ENCODE measurements around the gene EIF4ENIF1.
"Not testable (repeated sequence)": the region's sequence is repeated elsewhere in the genome, so short reads cannot be mapped to it uniquely, and the experiment has no call there.

EIF4ENIF1 gene, protein sequence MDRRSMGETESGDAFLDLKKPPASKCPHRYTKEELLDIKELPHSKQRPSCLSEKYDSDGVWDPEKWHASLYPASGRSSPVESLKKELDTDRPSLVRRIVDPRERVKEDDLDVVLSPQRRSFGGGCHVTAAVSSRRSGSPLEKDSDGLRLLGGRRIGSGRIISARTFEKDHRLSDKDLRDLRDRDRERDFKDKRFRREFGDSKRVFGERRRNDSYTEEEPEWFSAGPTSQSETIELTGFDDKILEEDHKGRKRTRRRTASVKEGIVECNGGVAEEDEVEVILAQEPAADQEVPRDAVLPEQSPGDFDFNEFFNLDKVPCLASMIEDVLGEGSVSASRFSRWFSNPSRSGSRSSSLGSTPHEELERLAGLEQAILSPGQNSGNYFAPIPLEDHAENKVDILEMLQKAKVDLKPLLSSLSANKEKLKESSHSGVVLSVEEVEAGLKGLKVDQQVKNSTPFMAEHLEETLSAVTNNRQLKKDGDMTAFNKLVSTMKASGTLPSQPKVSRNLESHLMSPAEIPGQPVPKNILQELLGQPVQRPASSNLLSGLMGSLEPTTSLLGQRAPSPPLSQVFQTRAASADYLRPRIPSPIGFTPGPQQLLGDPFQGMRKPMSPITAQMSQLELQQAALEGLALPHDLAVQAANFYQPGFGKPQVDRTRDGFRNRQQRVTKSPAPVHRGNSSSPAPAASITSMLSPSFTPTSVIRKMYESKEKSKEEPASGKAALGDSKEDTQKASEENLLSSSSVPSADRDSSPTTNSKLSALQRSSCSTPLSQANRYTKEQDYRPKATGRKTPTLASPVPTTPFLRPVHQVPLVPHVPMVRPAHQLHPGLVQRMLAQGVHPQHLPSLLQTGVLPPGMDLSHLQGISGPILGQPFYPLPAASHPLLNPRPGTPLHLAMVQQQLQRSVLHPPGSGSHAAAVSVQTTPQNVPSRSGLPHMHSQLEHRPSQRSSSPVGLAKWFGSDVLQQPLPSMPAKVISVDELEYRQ

DNA sequence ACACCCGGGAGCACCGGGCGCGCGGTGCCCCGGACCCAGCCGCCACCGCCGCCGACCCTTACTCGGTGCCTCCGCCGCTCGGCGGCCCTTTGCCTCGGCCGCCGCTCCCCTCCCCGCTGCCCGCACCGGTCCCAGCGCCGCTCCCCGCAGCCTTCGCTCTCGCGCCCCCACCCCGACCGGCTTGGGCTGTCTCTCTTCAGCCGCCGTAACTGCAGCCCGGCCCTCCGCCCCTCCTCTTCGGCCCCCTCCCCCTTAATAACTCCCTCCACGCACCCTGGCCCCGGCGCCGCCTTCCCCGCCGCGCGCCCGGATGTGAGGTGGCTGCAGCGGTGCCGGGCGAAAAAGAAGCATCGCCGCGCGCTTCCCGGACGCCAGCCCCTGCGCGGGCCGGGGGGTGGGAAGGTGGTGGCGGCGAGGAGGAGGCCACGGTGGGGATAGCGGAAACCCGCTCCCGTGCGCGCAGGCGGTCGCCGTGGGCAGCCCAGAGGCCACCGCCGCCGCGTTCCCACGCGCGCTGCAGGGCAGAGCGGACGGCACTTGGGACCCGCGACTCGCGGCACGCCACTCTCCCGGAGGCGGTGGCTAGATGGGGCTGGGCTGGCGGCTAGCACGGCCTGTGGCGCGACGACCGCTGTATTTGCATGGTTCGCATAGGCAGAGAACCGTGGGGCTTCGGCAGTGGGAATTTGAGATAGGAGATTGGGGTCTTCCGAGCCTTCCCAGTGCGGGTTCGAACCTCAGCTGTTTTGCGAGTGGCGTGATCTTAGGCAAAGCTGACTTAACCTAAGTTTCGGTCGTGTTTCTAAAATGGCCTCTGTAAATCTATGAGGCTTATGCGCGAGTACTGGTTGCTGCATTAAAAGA is at the start of gene EIF4ENIF1:
EIF4ENIF1 (minus strand) TSS at position 211 of the 864 bp plus-strand sequence. CDS start 1,124 bp downstream, outside the sequence.
- in situ Hi-C loops (cut with MboI; ENCODE audit: low sequenced_read_pairs), result no loop called here

DNA sequence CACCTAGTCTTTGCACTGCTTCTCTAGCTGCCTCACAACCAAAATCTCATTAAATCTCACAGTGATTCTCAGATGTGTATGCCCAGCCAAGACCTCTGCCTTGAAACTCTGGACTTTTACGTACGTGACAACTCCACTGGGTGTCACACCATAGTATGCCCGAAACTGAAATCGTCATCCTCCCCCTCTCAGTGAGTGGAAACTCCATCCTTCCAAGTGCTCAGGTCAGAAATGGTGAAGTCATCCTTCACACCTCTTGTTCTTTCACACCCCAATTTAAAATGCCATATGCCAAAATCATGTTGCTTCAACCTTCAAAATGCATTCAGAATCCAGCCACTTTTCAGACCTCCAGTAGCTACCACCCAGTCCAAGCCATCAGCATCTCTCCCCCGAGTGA is 49.2 kb upstream of the EIF4ENIF1 start:
- in situ Hi-C loops (cut with MboI; ENCODE audit: low sequenced_read_pairs), result no loop called here

DNA sequence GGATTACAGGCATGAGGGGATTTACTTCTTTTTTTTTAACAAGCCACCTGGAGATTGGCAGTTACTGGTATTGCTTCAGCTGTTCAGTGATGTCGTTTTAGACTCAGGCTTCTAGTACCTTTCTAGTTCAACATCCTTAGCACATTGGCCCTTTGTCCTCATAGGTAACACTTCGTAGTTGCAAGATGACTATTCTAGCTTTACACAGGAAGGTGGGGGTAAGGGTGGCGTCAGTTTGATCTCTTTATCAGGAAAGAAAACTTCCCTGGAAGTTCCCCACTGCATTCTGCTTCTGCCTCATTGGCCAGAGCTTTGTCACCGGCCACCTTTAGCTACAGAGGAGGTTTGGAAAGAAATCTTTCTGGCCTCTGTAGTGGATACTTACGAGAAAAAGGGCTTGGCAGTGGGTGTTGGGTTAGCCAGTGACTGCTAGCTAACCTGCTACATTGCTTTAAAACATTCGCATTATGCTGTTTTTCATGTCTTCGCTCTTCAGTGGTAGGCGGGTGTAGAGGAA is 47.4 kb upstream of the EIF4ENIF1 start:
- in situ Hi-C loops (cut with MboI; ENCODE audit: low sequenced_read_pairs), result no loop called here

DNA sequence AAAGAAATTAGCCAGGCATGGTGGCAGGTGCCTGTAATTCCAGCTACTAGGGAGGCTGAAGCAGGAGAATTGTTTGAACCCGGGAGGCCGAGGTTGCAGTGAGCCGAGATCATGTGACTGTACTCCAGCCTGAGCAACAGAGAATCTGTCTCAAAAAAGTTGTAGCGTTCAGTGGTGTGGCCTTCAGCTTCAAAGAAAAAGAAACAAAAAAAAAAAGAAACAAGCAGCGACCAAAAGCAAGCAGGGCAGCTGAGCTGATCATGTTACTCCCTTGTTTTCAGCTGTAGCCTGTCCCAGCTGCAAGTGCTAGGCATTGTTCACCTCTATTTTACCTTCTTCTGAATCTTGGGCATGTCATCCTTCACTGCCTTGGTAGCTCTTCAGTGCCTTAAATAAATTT is 43.7 kb upstream of the EIF4ENIF1 start:
- in situ Hi-C loops (cut with MboI; ENCODE audit: low sequenced_read_pairs), result no loop called here

DNA sequence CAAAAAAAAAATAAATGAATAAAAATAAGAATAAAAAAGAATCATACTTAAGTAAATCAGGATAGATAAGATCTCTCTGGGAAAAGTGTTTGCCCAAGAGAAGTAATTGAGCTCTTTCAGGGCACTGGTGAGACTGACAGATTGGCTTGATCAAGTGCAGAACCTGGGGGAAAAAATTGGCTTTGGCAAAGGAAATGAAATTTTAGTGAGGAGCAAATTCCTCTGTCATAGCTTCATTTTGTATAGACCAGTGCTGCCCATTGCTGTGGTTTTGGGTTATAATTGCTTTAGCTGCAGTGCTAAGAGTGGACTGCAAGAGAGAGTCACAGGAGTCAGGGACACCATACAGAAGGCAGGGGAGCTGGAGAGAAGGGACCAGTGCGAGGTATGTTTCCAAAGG is 42.4 kb upstream of the EIF4ENIF1 start:
- in situ Hi-C loops (cut with MboI; ENCODE audit: low sequenced_read_pairs), result no loop called here

DNA sequence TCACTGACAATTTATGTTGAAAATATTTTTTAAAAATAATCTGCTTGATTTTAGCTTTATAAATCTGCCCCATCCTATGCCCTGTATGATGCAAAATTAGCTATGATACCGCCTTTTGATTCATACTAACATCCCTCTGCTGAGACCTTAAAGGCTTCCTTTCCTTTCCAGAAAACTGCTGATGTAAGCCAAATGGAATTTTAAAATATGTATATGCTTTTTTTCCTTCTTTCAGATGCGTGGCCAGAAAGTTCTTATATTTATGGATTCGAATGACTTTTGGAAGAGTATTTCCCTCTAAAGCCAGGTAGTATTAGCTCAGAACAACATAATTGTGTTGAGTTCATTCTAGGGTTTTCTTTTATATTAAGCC is 41.2 kb upstream of the EIF4ENIF1 start:
- in situ Hi-C loops (cut with MboI; ENCODE audit: low sequenced_read_pairs), result no loop called here

DNA sequence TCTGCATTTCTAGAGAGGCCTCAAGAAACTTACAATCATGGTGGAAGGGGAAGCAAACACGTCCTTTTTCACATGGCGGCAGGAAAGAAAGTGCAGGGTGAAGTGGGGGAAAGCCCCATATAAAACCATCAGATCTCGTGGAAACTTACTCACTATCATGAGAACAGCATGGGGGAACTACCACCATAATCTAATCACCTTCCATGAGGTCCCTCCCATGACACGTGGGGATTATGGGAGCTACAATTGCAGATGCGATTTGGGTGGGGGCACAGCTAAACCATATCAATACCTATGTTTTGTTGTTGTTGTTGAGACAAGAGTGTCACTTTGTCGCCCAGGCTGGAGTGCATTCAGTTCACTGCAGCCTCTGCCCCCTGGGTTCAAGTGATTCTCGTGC is 36.6 kb upstream of the EIF4ENIF1 start:
- in situ Hi-C loops (cut with MboI; ENCODE audit: low sequenced_read_pairs), result no loop called here

DNA sequence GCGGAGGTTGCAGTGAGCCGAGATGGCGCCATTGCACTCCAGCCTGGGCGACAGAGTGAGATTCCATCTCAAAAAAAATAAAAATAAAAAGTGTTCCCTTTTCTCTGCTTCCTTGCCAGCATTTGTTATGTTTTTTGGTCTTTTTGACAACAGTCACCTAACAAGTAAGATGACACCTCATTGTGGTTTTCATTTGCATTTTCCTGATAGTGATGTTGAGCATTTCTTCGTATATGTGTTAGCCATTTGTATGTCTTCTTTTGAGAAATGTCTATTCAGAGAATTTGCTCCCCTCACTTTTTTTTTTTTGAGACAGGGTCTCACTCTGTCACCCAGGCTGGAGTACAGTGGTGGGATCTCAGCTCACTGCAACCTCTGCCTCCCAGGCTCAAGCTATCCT is 34.5 kb upstream of the EIF4ENIF1 start:
- in situ Hi-C loops (cut with MboI; ENCODE audit: low sequenced_read_pairs), result not testable (repeated sequence)

DNA sequence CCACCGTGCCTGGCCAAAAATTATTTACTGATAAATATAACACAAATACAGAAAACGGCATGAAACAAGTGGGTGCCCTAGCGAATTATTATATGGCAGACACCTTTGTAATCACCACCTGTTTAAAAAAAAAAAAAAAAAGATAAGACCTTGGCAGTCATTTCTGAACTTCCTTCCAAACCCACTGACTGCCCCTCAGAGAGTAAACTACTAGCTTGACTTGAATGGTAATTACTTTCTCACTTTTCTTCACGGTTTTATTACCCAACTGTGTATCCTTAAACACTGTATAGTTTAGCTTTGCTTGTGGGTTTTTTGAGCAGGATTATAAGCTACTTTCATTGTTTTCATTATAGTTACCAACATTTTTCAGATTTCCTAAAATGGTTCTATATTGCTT is 30.4 kb upstream of the EIF4ENIF1 start:
- in situ Hi-C loops (cut with MboI; ENCODE audit: low sequenced_read_pairs), result no loop called here

DNA sequence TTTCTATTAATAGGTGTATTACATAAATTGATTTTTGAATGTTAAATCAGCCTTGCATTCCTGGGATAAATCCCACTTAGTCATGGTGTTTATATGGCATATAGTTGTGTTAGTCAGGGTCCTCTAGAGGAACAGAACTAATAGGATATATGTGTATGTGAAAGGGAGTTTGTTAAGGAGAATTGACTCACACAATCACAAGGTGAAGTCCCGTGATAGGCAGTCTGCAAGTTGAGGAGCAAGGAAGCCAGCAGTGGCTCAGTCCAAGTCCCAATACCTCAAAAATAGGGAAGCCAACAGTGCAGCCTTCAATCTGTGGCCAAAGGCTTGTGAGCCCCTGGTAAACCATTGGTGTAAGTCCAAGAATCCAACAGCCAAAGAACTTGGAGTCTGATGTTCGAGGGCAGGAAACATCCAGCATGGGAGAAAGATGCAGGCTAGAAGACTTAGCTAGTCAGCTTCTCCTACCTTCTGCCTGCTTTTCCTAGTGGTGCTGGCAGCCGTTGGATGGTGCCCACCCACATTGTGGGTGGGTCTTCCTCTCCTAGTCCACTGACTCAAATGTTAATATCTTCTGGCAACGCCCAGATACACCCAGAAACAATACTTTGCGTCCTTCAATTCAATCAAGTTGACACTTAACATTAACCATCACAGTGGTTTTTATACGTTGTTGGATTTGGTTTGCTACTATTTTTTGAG is 19.6 kb upstream of the EIF4ENIF1 start:
- in situ Hi-C loops (cut with MboI; ENCODE audit: low sequenced_read_pairs), result no loop called here

DNA sequence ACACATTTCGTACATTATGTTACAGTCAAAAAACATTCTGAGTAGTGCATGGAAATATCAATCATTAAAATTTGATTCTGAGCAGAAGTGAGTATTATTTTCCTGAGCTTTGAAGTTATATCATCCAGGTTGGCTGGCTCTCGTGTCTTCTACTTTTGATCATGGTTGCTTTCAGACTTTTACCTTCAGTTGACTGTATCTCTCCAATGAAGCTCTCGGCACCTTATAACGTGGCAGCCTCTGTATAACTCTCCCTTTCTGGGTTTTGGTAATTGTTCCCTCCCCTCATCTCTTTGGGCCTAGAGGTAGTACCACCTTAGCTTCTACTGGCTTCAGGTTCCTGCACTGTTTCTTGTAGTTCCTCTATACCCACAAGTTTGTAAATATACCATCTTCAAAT is 18.9 kb upstream of the EIF4ENIF1 start:
- in situ Hi-C loops (cut with MboI; ENCODE audit: low sequenced_read_pairs), result no loop called here

DNA sequence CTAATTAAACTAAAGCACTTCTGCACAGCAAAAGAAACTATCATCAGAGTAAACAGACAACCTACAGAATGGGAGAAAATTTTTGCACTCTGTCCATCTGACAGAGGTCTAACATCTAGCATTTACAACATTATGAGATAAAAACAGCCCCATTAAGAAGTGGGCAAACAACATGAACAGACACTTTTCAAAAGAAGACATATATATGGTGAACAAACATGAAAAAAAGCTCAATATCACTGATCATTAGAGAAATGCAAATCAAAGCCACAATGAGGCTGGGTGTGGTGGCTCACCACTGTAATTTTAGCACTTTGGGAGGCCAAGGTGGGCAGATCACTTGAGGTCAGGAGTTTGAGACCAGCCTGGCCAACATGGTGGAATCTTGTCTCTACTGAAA is 17.9 kb upstream of the EIF4ENIF1 start:
- in situ Hi-C loops (cut with MboI; ENCODE audit: low sequenced_read_pairs), result not testable (repeated sequence)

DNA sequence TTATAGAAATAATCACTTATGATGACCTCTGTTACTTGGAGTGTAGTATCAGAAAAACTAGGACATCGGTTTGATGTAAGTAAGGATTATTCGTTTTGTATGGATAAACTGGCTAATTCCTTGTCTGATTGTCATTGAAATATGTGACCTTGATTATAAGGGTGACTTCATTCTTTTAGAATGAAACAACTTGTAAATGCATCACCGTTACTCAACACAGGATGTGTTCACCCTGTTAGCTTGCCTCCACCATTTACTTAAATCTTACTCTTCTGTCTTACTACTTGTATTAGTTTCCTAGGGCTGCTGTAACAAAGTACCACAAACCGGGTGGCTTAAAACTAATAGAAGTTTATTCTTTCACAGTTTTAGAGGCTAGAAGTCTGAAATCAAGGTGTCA is 14.6 kb upstream of the EIF4ENIF1 start:
- in situ Hi-C loops (cut with MboI; ENCODE audit: low sequenced_read_pairs), result no loop called here

DNA sequence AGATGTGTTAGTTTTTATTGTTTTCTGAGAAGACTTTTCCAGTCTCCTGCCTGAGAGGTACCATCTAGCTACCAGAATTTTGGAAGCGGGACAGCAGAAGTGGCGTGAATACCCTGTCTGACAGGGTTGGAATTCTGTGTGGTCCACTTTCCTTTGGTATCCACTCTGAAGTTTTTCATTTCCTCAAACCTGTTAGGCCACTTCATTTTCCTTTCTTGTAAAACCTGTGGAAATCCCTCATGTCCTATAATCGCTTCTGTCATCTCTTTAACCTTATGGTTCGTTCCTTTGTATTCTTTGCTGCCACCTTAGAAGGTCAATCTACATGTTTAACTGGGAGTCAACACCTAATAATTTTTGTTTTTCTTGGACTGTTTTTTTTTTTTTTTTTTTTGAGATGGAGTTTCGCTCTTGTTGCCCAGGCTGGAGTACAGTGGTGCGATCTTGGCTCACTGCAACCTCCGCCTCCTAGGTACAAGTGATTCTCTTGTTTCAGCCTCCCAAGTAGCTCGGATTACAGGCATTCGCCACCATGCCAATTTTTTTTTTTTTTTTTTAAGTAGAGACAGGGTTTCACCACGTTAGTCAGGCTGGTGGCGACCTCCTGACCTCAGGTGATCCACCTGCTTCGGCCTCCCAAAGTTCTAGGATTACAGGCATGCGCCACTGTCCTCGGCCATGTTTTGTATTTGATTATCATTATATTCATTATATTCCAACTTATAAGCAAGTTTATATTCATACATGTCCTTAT is 13.7 kb upstream of the EIF4ENIF1 start:
- in situ Hi-C loops (cut with MboI; ENCODE audit: low sequenced_read_pairs), result no loop called here

DNA sequence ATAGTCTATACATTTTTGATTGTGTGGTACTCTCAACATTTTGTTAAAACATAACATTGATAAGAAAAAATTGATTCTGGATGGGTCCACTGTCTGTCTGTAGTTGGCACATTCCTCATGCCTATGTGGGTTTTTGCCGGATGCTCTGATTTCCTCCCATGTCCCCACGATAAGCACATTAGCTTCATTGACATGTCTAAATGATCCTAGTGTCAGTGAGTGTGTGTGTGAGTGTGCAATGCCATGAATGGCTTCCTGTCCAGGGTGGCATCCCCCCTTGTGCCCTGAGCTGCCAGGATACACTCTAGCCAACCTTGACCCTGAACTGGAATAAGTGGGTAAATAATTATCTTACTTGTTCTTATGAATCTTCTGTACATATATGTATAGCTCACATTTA is 12.1 kb upstream of the EIF4ENIF1 start:
- in situ Hi-C loops (cut with MboI; ENCODE audit: low sequenced_read_pairs), result no loop called here

DNA sequence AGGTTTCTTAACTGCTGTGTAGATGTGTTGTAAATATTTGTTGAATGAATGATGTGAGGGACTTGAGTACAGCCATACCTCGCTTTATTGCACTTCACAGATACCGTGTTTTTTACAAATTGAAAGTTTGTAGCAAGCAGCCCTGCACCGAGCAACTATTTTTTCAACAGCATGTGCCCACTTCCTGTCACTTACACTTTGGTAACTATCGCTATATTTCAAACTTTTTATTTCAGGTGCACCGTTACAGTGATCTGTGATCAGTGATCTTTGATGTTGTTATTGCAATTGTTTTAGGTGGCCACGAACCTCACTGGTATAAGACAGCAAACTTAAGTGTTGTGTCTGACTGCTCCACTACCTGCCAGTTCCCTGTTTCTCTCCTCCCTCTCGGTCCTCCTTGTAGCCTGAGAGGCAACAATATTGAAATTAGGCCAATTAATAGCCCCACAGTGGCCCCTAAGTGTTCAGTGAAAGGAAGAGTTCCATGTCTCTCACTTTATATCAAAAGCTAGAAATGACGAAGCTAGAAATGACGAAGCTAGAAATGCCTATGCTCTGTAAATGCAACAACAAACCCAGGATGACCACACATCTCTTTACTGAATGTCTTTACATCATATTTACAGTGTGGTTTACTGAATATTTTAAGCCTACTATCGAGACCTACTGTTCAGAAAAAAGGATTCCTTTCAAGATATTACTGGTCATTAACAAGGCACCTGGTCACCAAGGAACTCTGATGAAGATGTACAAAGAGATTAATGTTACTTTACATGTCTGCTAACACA is 7.7 kb upstream of the EIF4ENIF1 start:
- in situ Hi-C loops (cut with MboI; ENCODE audit: low sequenced_read_pairs), result no loop called here

DNA sequence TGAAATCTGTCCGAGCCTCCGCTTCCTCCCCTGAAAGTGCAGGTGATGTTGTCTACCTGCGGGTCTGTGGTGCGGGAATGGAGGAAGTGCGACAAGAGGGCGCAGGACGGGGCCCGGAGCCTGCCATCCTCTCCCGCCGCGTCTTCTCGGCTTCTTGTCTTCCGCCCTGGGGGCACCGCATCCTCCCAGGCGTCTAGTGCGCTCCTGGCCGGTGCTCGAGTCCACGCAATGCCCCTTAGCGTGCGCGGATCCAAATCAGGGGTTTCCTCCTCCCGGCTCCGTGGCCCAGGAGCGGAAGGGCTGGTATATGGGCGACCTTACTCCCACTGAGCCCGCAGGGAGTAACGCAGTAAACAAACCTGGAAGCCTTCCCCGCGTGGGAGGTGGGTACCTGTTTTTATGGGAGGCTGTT is 7.1 kb upstream of the EIF4ENIF1 start:
- in situ Hi-C loops (cut with MboI; ENCODE audit: low sequenced_read_pairs), result no loop called here

DNA sequence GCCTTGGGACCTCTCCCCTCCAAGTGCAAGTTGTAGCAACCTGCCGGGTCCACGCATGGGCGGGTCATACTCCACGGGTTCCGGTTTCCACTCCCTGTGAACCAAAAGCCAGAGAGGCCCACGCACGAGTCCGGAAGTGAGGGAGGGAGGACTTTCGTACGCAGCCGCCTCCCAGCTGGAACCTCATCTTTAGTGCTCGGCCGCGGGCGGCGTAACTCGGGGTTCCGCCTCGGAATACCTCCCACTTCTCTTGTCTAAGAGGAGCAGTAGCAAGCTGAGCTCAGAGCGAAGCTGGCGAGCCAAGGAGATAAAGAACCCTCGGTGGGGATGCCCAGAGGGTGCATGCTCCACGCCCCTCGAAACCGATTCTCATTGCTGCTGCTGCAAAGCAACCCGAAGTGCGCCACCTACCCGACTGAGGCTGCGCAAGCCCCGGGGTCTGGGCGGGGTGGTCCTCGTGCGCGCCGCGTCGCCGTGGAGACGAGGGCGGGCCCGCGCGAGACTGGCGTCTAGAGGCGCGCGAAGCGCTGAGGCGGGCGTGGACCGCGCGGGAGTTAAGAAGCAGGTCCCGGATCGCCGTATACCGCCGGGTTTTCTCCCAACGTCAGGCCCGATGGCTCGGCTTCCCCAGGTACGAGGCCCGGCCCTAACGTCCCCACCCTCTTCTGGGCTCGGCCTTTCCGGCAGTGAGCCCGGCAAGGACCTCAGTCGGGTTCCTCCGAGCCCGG is 6.5 kb upstream of the EIF4ENIF1 start, which contains the start of gene SFI1:
SFI1 (plus strand) TSS at position 530 of the 728 bp plus-strand sequence. CDS start 11,749 bp downstream, outside the sequence.
- in situ Hi-C loops (cut with MboI; ENCODE audit: low sequenced_read_pairs), result no loop called here

Data from HL-60/S4 (cell line).